ENCODE data around the gene OCIAD1. TPM values are rescaled to one million over a fixed set of nuclear protein-coding genes. Genes with fewer than 3 reads are reported as not detected.
A peak's percentile ranks its signal among the peaks of the same experiment; 100 is the strongest.

OCIAD1 gene
- total and polyA plus RNA-seq, 2 donors (not counting 1 experiment from before 2014, with no cell fraction given): 82.3 to 119 TPM

DNA sequence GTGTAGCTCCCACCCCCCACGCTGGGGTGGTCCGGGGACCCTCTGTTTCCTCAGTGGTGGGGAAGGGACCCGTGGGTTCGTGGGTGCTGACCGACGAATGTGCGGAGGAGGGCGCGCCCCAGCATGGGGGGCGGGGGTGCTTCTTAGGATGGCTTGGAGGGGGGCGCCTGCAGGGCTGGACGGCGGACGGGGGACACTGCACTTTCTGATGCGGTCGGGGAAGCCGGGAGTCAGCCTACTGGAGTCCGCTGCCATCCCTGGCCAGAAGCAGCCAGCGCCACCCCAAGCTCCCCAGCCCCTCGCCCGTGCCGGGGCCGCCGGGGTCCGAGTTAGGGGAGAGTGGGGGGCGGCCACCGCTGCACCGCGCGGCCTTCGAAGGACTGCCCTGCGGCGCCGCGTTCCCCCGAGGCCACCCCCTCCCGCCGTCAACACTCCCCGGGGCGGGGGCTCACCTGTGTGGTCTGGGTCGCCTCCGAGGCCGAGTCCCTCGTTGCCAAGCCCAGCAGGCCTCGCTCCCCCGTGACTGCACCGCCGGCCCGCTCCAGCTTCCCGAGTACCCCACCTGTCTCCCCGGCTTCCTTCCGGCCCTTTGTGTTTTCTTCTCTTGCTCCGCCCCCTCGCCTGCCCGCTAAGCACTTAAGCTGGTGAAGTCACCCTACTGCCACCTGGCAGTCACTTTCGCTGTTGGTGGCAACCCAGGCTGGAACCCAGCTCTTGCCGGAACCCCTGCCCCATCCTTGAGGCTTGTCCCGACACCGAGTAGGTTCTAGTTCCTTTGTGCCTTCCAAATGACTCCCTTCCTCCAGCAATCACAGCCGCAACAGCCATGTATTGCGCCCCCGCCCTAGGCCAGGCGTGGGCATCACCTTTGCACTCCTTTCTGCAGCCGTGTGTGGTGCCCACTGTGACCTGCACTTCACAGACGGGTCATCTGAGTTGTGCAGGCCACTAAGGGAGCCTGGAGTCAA, 75.6 kb downstream of the OCIAD1 start, which contains the start of gene OCIAD2:
Gene OCIAD2, minus strand, starts transcription at position 569 of the 968 bp plus-strand sequence. CDS start 2,225 bp downstream, outside the sequence.
- WGBS (ENCODE audit: insufficient coverage): 8% methylated on average over 63 of the region's 65 CpGs

More for the DNA sequence above, 75.6 kb downstream of the OCIAD1 start, which contains the start of gene OCIAD2:
- DNase-seq (peak; percentile 88), ATAC-seq (ENCODE audit: low read depth) (peak; percentile 97)
- Histone ChIP-seq H3K79me2 (ENCODE audit: control insufficient read depth, insufficient read depth, low read length) (peaks cover 43% of the 10 kb centered on the region), H3K4me2 (replicated peaks; ENCODE audit: low read depth, low read length, poor library complexity, severe bottlenecking) (peak within 1 kb of the TSS; percentile 87), H3K4me1 (ENCODE audit: control insufficient read depth in 2 of 2, insufficient read depth in 2 of 2, low read length in 2 of 2) (peaks cover 16 to 20% of the 10 kb centered on the region in 2 donors), H3K27me3 (replicated peaks in 1 of 4; ENCODE audit: control extremely low read depth in 1 of 4, control insufficient read depth in 3 of 4, insufficient read depth in 4 of 4, low read length in 3 of 4) (no peaks in the 10 kb centered on the region), H2AFZ (ENCODE audit: insufficient read depth, low read depth, low read length, poor library complexity, severe bottlenecking) (peak within 1 kb of the TSS; percentile 90), H3K27ac (ENCODE audit: low read length in 2 of 2) (peak within 1 kb of the TSS; percentile 58 to 82), H3K36me3 (replicated peaks in 1 of 2; ENCODE audit: control extremely low read depth in 1 of 2, control insufficient read depth in 1 of 2, extremely low read depth in 1 of 2, insufficient read depth in 2 of 2, low read length in 1 of 2) (peaks cover 3 to 22% of the 10 kb centered on the region in 2 experiments), H4K20me1 (ENCODE audit: control insufficient read depth, insufficient read depth, low read length, poor library complexity, severe bottlenecking) (peaks cover under 1% of the 10 kb centered on the region), H3K9me3 (ENCODE audit: control extremely low read depth in 1 of 3, control insufficient read depth in 2 of 3, insufficient read depth in 1 of 3, low read length in 2 of 3) (no peaks in the 10 kb centered on the region), H3K4me3 (ENCODE audit: control extremely low read depth in 1 of 5, extremely low read depth in 1 of 5, insufficient read depth in 1 of 5, low read depth in 2 of 5, low read length in 4 of 5) (peak within 1 kb of the TSS; percentile 36 to 80 (median 71)), H3K9ac (ENCODE audit: low read length) (peak within 1 kb of the TSS; percentile 85)
- Mint-ChIP-seq H3K27ac (peak within 1 kb of the TSS; percentile 86), H3K4me3 (peak within 1 kb of the TSS; percentile 93), H3K4me1 (peaks cover 27% of the 10 kb centered on the region), H3K27me3 (no peaks in the 10 kb centered on the region), H3K9me3 (ENCODE audit: insufficient read depth) (no peaks in the 10 kb centered on the region)
- POLR2A ChIA-PET: interaction anchor here (1.1 kb wide), 1 partner anchor 126 kb away, joined by 3 read pairs; the partner anchor contains the start of gene FRYL
- CTCF ChIA-PET: interaction anchor here (0.7 to 4.4 kb wide), 7 partner anchors 8 to 328 kb away, joined by 3 to 42 read pairs (median 5); partner anchors contain the start of gene FRYL
- intact Hi-C loops (cut with micrococcal nuclease): loop anchor here (1.0 to 5.0 kb wide), 4 partner anchors 75 to 328 kb away; partner anchors contain the start of genes FRYL and OCIAD1
- no peak for TF ChIP-seq EZH2 (IDR thresholded peaks at IDR 0.05; ENCODE audit: borderline replicate concordance, insufficient read depth, low read depth, low read length, poor library complexity, severe bottlenecking)
- TF ChIP-seq, protein P1, sequence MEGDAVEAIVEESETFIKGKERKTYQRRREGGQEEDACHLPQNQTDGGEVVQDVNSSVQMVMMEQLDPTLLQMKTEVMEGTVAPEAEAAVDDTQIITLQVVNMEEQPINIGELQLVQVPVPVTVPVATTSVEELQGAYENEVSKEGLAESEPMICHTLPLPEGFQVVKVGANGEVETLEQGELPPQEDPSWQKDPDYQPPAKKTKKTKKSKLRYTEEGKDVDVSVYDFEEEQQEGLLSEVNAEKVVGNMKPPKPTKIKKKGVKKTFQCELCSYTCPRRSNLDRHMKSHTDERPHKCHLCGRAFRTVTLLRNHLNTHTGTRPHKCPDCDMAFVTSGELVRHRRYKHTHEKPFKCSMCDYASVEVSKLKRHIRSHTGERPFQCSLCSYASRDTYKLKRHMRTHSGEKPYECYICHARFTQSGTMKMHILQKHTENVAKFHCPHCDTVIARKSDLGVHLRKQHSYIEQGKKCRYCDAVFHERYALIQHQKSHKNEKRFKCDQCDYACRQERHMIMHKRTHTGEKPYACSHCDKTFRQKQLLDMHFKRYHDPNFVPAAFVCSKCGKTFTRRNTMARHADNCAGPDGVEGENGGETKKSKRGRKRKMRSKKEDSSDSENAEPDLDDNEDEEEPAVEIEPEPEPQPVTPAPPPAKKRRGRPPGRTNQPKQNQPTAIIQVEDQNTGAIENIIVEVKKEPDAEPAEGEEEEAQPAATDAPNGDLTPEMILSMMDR (IDR thresholded peaks at IDR 0.05): peak; percentile 51

Data from B cell (primary cell).